AG04450 (cell line): ENCODE data around the gene NBAS. TPM values are rescaled to one million over a fixed set of nuclear protein-coding genes. Genes with fewer than 3 reads are reported as not detected.

Experiments
- CTCF ChIA-PET: fragments of 300-600, 350-600 bp; formaldehyde crosslinking; extraction: SDS; loops from one replicate; lab custom pipeline; 2022; ENCODE audit warnings: antibody characterized with exemption, inconsistent platforms; lab: Charles Lee
- POLR2A ChIA-PET: fragments of 350-600 bp; formaldehyde crosslinking; extraction: SDS; loops from one replicate; lab custom pipeline; 2021; ENCODE audit warnings: antibody characterized with exemption, inconsistent platforms; lab: Yijun Ruan, JAX
- DNase-seq: peaks from one replicate; pipeline ENCODE4 v3.0.0-alpha.2; 2011; ENCODE audit warnings: low read depth, low spot score
- H3K27ac ChIP-seq: one replicate; pipeline ENCODE4 v1.5.1; 2012; ENCODE audit warnings: low read depth, low read length, control low read depth
- H3K27me3 ChIP-seq: one replicate; pipeline ENCODE4 v1.6.0; 2012; ENCODE audit warnings: low read length; ENCODE audit not compliant: control insufficient read depth, insufficient read depth
- H3K4me3 ChIP-seq: 2 replicates; pipeline ENCODE4 v1.5.1; 2011; ENCODE audit warnings: mild to moderate bottlenecking, low read depth, low read length, control low read depth
- H3K9me3 ChIP-seq: 2 replicates; pipeline ENCODE4 v1.5.1; 2012; ENCODE audit warnings: low read length; ENCODE audit not compliant: control insufficient read depth, insufficient read depth
- polyA plus RNA-seq: library from polyadenylated mRNA; depleted of rRNA; stranded (reverse); fragments of >200 nt; gene quantifications from 2 replicates; pipeline ENCODE4 v1.2.3, GENCODE V29; 2011
- TF ChIP-seq, protein P1 (sequence below): IDR thresholded peaks from 2 replicates; pipeline ENCODE4 v1.5.1; 2011; ENCODE audit warnings: low read depth, low read length, control low read depth, inconsistent platforms

NBAS gene
- polyA plus RNA-seq, 1 experiment = 45.0 TPM

DNA sequence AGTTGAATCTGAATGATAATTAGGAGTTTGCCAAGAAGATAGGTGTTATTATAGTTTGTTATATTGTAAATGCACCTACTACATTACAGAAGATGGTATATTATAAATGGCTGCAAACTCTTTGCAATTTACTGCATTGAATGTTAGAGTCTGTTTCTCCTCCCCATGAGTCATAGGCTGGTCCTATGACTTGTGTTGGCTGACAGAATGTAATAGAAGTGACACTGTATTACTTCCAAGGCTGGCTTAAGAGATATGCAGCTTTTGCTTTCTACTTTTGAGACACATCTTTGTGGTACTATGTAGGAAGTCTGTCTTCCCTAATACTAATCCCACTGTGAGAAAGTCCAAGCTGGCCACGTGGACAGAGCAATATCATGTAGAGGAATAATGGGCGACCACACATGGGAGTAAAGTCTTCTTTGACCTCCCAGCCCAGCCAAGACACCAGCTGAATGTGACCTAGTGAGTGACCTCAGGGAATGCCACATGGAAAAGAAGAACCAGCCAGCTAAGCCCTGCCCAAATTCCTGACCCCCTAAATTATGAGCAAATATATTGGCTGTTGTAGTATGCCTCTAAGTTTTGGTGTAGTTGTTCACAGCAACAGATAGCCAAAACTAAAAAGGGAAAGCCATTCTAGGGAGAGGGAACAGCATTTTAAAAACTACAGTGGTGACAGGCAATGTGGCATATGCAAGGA is 23.8 kb upstream of the NBAS start:
- no peak for DNase-seq
- CTCF ChIA-PET = interaction anchor here (4.0 kb wide), 1 partner anchor 8 kb away, joined by 38 read pairs; no protein-coding TSS in a partner anchor
- no peak overlapping the region for H3K4me3 ChIP-seq

DNA sequence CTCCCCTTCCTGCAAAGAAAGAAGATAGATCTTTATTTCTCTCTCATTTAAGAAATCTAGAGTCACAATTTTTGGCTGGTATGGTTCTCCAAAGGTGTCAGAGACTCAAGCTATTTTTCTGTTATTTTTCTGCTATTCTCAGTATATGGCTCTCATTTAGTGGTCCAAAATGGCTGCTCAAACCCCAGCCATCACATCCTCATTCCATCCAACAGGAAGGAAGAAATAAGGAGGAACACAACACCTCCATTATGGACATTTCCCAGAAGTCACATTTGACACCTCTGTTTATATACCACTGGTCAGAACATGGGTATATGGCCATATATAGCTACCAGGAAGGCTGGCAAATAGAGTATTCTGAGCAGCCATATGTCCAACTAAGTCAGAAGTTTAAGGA is 23.2 kb upstream of the NBAS start:
- Histone ChIP-seq H3K4me3 (no peak overlapping the region), H3K9me3 (no peaks in the 10 kb centered on the region), H3K27me3 (no peaks in the 10 kb centered on the region), H3K27ac (no peak overlapping the region)
- ChIA-PET CTCF (no interaction called here), POLR2A (no interaction called here)
- no peak for DNase-seq
- TF ChIP-seq, protein P1, sequence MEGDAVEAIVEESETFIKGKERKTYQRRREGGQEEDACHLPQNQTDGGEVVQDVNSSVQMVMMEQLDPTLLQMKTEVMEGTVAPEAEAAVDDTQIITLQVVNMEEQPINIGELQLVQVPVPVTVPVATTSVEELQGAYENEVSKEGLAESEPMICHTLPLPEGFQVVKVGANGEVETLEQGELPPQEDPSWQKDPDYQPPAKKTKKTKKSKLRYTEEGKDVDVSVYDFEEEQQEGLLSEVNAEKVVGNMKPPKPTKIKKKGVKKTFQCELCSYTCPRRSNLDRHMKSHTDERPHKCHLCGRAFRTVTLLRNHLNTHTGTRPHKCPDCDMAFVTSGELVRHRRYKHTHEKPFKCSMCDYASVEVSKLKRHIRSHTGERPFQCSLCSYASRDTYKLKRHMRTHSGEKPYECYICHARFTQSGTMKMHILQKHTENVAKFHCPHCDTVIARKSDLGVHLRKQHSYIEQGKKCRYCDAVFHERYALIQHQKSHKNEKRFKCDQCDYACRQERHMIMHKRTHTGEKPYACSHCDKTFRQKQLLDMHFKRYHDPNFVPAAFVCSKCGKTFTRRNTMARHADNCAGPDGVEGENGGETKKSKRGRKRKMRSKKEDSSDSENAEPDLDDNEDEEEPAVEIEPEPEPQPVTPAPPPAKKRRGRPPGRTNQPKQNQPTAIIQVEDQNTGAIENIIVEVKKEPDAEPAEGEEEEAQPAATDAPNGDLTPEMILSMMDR = no peak

More for the DNA sequence above, 23.8 kb upstream of the NBAS start:
- H3K27me3 ChIP-seq = no peaks in the 10 kb centered on the region
- TF ChIP-seq, protein P1 = no peak
- no peak overlapping the region for H3K27ac ChIP-seq
- POLR2A ChIA-PET = no interaction called here
- no peaks in the 10 kb centered on the region for H3K9me3 ChIP-seq

DNA sequence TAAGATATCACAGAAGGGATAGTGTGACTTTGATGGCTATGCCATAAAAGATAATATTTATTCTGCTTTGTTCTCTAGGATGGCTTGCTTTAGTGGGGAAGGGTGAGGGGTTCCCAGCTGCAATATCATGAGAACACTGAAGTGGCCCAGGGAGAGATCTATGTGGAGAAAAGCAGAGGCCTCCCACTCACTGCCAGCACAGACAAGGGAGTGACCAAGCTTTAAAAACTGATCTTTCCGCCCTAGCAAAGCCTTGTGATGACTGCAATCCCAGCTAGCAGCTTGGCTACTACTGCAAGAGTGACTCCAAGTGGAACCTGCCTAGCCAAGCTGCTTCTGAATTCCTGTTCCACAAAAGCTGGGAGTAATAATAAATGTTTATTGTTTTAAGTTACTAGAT is 22.7 kb upstream of the NBAS start:
- TF ChIP-seq, protein P1 = no peak
- ChIA-PET POLR2A (no interaction called here), CTCF (no interaction called here)
- Histone ChIP-seq H3K27me3 (no peaks in the 10 kb centered on the region), H3K27ac (no peak overlapping the region), H3K4me3 (no peak overlapping the region), H3K9me3 (no peaks in the 10 kb centered on the region)
- no peak for DNase-seq

DNA sequence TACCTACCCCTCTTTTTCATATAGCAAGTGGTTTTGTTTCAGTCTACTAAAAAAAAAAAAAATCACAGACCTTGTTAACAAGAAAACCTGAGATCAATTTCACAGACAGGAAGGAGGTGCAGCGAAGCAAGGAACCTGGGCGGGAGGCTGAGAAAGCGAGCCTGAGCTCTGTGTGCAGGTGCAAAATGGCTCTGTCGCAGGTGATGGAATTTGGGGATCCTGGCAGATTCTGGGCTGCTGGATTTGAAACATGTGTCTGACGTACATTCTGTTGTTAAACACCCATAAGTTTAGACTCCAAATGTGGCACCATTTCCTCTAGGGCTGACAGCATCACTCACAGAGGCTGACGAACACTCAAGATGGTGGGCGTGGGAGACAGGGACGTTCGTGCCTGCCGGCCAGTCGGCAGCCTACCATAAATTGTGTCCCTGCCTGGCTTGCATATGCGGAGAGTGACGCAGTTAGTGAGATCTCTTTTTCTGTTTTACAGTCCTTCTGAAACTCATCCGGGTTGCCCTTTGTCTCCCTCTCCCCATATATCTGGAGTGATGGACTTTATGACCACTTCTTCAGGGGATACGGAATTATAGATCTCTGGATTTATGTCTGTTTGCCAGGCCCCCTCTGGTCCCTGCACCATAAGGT is 21.7 kb upstream of the NBAS start:
- Histone ChIP-seq H3K9me3 (no peaks in the 10 kb centered on the region), H3K27me3 (no peaks in the 10 kb centered on the region), H3K27ac (no peak overlapping the region), H3K4me3 (no peak overlapping the region)
- TF ChIP-seq, protein P1 = no peak
- no peak for DNase-seq
- CTCF ChIA-PET = no interaction called here
- POLR2A ChIA-PET = no interaction called here

DNA sequence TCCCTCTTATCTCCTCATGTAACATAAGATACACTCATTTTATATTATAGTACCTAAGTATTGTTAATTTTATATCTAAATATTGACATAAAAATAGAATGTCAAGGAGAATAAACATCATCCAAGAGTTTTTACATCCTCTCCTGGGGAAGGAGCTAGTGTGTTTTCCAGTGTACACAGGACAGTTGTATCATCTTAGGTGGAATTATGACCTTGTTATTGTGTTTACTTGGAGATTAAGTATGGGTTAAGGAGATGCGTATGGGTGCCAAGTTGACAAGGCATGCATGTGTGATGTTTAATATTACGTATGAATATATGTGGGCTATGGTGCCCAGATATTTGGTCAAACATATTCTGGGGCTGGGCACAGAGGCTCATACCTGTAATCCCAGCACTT is 19.3 kb upstream of the NBAS start:
- no peaks in the 10 kb centered on the region for H3K9me3 ChIP-seq
- no peaks in the 10 kb centered on the region for H3K27me3 ChIP-seq
- CTCF ChIA-PET = interaction anchor here (1.1 kb wide), 1 partner anchor 13 kb away, joined by 3 read pairs; no protein-coding TSS in a partner anchor
- TF ChIP-seq, protein P1 = no peak
- no peak overlapping the region for H3K27ac ChIP-seq
- H3K4me3 ChIP-seq = no peak overlapping the region
- POLR2A ChIA-PET = no interaction called here
- no peak for DNase-seq
